CD4-positive, alpha-beta T cell treated with Interleukin-15 for 4 hours (primary cell): ENCODE data around the gene ZNF414.

Experiments used
- DNase-seq: peaks from one replicate; pipeline ENCODE4 v3.0.0-alpha.2; 2020; ENCODE audit warnings: low spot score

Gene ZNF414

DNA sequence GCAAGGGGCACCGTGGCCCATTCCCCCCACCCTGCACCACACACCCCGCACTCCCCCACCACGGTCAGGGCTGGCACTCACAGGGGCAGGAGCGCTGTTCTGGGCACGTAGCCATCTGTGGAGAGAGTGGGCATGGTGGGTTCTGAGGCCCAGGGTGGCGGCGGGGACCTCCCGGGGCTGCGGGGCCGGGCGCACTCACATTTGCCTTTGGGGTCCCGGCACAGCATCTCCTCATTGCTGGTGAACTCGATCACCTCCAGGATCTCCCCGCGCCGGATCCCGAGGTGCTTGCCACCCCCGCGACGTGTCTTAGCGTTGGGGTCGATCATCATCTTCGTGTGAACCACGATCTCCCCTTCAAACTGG lies 23.6 kb downstream of the ZNF414 start:
- no peak for DNase-seq

DNA sequence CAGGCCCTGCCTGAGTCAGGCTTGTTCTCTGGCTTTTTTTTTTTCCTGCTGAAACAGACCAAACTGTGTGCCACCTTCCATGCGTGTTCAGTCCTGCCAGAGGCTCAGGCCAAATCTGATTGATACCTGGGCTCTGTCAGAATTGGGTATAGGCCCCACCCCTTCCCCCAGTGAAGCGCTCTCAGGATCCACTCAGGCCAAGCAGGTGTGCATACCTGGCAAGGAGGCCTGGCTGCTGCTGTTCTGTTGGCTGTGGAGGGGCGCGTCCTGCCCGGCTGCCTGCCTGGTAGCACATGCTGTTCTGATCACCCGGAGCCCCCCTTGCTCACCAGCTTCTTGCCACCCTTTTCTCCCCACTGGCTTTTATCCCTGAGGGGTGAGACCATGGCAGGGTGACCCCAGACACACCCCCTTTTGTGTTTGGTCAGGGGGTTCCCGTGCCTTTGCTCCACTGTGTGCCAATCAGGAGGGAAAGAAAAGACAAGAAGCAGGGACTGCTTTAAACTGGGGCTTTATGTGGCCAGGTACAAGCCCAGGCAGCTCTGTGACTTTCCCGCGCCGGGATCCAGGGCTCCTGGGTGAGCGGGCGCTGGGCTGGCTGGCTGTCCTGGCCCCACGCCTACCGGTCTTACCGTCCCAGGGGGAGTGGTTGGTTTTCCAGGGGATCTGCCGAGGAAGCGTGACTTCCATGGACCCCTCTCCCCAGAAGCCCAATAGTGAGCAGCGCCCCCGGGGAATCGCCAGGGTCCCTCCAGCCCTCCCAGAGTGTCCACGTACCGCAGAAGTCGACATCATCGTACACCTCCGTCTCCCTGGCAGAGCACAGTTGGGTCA lies 24.2 kb downstream of the ZNF414 start:
- no peak for DNase-seq

DNA sequence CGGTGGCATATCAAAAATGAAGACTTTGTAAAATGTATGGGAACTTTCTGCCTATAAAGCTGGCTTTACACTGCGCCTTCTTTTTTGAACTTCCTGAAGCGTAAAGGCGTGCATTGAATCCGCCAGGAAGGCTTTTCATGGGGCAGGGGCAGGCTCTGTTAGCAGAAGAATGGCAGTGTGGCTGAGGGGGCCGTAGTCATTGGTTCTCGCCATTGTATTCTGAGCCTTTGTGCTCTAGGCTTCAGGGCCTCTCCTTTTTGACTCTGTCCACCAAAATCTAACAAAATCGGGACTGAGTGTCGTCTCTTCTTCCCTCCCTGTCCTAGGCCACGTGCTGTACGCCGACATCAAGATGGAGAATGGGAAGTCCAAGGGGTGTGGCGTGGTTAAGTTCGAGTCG lies 25.6 kb downstream of the ZNF414 start:
- DNase-seq, result no peak

DNA sequence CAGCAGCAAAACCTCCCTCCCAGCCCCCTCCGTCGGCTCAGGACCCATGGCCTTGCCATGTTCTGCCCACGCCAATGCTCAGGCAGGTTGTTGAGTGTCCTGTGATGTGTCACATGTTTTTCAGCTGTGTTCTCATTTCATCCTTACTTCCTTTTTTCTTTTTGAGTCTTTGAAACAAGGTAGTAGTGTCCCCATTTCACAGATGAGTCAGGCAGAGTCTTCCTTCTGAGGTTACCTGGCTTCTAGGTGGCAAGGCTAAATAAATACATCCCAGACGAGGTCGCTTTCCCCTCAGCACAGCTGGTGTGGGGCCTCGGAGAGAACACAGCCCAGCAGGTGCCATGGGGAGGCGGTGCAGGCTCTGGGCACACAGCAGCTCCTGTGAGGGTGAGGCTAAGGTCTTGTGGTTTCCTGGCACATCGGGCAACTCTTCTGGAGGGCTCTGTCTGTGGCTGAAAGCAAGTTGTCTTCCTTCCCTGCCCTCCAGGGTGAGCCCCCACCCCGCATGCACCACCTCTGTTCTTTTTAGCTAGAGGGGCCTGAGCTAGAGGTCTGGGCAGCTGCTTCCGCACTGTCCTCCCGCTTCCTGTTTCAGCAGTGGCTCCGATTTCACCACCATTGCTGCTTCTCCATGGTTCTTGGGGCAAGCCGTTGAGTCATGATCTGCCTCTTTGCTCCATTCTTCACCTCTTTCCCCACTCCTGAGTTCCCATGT lies 26.7 kb downstream of the ZNF414 start:
- peak; percentile 69 for DNase-seq

DNA sequence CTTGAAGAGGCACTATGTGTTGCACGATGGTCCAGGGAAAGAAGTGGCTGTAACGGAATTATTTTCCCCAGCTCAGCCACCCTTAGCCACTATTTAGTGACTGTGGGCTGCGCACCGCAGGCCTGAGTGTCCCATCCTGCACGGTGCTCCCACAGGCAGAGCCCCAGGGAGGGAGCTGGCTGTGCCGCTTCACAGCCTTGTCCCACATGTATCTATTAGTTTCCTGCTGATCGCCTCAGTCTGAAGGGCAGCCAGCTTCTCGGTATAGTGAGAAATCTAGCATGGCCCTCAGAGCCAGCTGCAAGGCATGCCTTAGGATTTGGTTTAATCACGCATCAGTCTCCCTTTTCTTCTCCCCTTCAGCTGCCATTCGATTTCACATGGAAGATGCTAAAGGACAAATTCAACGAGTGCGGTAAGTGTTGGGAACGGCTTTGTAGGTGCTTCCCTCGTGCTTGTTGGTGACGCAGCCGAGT lies 27.3 kb downstream of the ZNF414 start:
- no peak for DNase-seq

DNA sequence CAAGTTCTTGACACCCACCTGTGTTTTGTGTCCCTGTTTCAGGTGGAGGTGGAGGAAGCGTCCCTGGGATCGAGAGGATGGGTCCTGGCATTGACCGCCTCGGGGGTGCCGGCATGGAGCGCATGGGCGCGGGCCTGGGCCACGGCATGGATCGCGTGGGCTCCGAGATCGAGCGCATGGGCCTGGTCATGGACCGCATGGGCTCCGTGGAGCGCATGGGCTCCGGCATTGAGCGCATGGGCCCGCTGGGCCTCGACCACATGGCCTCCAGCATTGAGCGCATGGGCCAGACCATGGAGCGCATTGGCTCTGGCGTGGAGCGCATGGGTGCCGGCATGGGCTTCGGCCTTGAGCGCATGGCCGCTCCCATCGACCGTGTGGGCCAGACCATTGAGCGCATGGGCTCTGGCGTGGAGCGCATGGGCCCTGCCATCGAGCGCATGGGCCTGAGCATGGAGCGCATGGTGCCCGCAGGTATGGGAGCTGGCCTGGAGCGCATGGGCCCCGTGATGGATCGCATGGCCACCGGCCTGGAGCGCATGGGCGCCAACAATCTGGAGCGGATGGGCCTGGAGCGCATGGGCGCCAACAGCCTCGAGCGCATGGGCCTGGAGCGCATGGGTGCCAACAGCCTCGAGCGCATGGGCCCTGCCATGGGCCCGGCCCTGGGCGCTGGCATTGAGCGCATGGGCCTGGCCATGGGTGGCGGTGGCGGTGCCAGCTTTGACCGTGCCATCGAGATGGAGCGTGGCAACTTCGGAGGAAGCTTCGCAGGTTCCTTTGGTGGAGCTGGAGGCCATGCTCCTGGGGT lies 28.2 kb downstream of the ZNF414 start:
- no peak for DNase-seq

DNA sequence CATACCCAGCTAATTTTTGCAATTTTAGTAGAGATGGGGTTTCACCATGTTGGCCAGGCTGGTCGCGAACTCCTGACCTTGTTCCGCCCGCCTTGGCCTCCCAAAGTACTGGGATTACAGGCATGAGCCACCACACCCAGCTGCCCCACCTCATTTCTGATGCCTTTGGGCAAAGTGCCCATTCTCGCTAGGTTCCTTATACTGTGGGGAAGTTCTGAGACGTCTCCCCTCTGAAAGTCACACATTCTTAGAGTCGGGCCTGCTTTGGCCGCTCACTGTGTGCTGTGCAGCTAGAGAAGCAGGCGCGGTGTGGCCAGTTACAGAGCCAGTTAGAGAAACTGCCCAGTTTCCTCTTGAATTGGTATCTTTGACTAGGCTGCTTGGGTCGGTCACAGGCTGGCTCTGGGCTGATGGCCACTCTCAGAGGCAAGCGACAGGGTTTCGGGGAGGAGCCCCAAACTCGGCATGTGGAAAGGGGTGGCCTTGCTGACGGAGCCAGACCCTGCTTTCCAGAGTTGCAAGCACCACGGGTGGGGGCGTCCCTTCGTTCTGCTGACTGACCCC lies 29.6 kb downstream of the ZNF414 start:
- no peak for DNase-seq

DNA sequence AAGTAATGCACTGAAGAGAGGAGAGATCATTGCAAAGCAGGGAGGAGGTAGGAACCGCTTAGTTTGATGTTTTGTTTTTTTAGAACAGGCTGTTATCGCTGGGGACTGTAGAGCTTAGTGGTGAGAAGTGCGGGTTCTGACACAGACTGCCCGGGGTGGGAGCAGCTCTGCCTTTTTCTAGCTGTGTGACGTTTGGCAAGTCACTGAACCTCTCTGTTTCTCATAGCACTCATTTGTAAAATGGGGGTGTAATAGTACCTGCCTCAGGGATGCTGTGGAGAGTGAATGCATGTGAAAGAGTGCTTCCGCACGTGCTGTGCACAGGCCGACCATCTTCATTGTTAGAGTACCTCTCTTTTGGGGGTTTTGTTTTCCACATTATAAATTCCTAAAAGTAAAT lies 30.8 kb downstream of the ZNF414 start:
- no peak for DNase-seq

DNA sequence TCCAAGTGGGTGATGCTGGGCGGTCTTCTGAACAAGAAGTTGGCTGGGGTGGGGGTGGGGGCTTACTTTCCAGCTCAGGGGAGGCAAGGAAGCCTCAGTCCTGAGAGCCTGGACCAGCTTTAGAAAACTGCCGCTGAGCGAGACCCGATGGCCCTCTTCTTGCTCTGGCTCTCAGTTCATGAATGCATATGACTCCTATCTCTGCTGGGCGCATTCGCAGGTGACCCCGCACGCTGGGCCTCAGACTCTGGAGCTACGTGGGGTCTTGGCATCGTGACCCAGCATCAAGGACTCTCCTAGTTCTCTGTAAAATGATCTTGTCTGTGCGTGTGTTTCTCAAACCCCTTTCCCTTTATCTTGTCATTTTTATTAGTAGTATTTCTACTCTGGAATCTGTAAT lies 31.3 kb downstream of the ZNF414 start:
- DNase-seq, result no peak

DNA sequence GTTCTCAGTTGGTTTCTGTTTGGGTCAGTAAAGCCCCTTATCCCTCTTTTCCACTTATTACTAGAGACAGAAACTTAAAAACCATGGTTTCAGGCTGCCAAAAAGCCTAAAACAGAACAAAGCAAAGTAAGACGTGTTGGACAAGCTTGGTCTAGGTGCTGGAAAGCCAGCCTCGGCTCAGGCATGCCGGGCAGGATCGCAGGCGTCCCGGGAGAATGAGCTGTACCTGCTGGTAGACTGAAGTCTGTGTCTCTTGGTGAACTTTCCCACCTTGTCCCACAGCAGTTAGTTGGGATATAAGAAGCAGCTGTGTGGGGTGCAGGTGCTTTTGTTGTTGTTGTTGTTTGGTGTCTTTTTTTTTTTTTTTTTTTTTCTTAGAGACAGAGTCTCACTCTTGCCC lies 32.4 kb downstream of the ZNF414 start:
- DNase-seq, result no peak

DNA sequence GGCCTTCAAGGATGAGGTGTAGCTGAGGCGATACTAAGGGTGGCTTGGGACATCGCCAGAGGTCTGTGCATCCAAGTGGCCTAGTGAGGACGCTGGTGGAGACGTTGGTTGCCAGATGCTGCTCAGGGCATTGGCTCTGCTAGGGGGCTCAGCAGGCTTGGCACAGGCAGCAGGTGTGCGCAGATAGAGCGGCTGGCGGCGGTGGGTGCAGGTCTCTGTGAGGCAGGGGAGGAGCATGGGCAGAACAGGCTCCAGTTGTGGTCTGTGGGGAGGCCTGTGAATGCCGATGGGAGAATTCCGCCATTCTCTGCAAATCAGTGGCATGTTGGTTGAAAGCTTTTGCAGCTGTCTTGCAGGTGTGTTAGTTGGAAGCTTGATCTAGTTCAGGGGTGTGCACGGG lies 32.8 kb downstream of the ZNF414 start:
- DNase-seq, result no peak

DNA sequence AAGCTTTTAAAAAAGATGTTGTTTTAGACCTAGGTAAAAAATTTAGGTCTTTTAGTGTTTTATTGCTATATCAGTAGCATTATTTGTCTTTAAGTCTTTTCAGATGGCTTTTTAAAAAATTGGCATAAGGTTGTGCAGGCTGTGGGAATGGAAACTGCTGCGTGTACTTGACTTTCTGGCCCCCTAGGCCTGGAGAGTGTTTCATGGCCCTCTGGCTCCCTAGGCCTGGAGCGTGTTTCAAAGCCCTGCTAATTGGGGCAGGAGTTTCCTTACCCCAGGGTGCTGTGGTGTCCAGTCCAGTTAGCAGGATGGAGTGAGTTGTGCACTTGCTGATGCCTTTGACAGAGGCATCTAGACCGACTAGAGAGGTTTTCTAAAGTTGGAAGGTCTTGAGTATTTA lies 35.4 kb downstream of the ZNF414 start:
- DNase-seq, result no peak

DNA sequence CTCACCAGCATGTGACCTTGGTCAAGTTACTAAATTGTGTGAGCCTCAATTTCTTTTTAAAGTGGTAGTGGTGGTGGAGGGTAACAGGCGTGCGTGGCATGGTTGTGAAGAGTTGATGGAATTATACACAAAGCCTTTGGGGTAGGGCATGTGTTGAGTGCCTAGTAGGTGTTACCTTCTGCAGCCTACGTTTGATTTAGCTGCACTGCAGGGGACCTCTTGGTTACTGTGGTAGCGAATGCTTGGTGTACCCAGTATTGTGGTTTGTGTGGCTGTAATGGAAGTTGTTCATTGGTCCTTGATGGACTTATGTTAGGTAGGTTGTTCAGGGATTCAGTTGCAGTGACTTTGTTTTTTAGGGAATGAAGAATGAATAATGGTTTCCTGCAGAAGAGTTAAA lies 36.1 kb downstream of the ZNF414 start:
- no peak for DNase-seq

DNA sequence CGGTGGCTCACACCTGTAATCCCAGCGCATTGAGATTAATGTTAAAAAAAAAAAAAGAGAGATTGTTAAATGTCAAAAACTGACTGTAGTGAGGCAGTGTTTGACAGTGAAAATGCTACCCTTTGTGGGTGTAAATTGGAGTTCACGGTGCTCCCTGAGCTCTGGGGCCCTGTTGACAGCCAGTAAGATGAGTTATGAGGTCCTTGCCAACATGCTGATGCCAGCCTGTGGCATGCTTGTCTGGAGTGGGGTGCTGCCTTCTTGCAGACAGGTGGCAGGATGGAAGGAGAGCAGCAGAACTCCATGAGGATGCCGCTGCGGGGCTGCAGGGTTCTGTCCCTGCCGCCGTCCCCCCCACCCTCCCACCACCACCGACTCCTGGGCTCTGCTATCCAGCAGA lies 37.4 kb downstream of the ZNF414 start:
- DNase-seq, result no peak

DNA sequence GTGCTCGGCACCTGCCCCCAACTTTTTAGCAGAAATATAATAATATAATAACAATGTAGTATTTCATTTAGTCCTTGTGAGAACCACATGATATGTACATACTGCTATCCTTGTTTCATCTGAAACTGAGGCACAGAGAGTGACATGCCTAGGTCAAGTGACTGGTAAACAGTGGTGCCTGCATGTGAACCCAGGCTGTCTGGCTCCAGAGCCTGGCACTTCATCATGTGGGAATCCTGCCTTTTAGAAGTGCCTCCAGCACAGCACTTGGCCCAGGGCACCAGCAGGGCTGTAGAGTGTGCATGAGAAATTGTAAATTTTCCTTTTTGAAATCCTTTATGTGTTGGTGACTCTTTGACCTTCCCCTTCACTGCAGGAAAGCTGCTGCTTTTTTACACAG lies 39.0 kb downstream of the ZNF414 start:
- DNase-seq, result no peak

DNA sequence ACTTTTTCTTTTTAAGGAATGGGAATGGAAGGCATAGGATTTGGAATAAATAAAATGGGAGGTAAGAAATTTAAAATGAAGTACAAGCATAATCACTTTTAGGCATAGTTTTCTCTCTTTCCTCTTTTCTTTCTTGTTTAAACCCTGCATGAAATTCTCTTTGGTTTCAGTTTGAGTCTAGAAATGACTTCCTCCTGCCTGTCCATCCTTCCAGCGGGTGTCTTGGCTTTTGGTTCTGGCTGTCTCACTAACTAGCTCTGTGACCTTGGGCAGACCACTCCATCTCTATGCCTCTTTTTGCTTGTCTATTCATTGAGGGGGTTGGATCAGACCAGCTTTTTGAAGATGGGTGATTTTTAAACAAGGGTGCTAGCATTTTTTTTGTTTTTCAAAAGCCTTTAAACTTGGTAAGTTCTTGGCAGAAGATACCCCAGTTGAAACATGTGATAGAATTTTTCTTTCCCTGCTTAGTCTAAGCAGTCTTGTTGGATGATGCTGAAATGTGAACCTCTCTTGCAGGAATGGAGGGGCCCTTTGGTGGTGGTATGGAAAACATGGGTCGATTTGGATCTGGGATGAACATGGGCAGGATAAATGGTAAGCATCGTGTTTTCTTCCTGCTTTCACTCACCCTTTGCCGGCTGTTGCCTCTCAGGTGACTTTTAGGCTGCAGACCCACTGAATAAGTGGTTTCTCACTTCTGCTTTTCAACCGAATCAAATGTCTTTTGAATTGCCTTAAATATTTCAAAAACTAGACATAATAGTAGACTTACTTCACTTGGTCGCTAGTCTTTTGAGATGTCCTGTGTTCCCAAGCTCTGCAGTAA lies 40.1 kb downstream of the ZNF414 start:
- no peak for DNase-seq

DNA sequence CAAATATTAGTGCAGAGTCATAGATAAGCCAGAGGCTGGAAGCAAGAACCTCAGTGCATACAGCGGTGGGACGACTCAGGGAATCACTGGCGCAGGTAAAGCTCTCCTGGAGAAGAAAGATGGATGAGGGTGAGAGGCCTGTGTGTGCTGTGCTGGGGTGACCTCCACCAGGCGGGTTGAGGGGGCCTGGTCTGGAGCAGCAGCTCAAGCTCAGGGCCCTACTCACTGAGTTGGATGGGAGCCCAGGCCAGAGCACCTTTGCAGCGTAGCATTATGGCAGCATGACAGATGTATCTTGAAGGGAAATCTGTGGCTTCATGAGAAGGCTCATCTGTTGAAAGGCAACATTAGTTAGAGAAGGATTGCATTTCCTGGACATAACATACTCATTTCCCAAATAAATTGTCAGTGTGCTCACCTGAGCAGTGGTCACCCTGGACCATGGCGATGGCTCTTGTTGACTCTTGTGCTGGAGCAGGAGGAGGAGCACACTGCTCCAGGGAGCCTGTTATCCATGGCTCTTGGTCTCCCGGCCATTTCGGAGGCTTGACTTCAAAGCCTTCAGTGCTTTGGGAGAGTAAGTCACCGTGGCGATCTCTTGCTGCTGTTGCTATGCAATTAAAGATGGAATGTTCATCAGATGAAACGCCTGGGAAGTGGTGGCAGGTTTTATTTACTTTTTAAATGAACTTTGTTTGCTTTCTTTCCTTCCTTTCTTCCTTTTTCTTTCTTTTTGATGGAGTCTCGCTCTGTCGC lies 44.2 kb downstream of the ZNF414 start:
- DNase-seq, result no peak

DNA sequence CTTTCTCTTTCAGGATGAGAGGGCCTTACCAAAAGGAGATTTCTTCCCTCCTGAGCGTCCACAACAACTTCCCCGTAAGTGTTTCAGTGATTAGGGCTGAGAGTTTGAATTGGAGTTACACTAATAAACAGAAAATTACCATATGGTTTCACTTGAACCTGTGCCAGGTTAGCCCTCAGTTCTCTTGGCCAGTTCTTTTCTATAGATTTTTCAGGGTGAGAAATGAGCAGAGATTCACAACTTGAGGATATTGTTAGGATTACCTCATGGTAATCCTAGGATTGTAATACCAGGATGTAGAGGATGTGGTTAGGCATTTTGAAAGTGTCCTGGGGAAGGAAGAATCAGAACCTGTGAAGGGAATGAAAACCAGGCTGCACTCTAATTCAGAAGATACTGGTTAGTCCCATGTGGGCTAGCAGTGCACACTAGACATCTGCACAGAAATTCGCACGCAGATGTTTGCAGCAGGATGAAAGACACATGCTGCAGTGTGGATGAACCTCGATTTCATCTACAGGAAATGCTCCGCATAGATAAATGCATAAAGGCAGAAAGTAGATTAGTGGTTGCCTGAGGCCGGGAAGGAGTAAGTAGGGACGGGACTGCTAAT lies 45.1 kb downstream of the ZNF414 start:
- no peak for DNase-seq

DNA sequence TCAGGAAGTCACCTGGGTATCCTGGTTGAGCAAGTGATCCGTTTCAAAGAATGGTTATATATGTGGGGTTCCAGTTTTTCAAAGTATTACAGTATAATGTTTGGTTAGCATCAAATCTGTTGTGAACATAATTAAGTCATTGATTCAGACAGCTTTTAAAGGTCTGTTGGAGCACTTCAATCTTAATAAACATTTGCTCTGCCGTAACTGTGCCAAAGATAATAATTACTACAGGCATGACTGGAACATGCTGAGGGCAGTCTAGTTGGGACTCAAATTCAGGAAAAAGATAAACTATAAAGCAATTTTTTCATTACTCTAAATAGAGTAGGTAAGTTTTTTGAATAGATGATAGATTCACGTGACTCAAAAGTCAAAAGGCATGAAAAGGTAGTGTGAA lies 45.8 kb downstream of the ZNF414 start:
- DNase-seq, result no peak

DNA sequence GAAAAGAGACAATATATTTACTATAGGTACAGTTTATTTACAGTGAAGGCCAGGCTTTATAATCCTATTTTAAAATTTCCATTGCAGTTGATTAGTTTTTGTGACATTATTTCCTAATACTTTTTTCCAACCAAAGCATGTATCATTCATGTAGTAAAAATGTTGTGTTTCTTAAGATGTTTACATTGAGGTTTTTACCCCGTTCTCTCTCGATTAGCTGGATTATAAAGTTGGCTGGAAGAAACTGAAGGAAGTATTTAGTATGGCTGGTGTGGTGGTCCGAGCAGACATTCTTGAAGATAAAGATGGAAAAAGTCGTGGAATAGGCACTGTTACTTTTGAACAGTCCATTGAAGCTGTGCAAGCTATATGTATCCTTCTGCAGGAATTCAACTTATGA lies 47.9 kb downstream of the ZNF414 start:
- no peak for DNase-seq
